DOHH2 (cell line): ENCODE results near the gene SMIM3.
"Not testable (repeated sequence)": the region's sequence is repeated elsewhere in the genome, so short reads cannot be mapped to it uniquely, and the experiment has no call there.

ENCODE experiments used
- H3F3A ChIP-seq: fragments of 200-600 bp; sonication (generic), shearing (Covaris generic); 2 replicates; pipeline ENCODE4 v1.6.0; 2016; ENCODE audit warnings: antibody characterized with exemption, mild to moderate bottlenecking; ENCODE audit not compliant: control insufficient read depth, insufficient read depth
- H3K27ac ChIP-seq: fragments of 200-600 bp; sonication (generic); 2 replicates; pipeline ENCODE4 v1.5.1; 2014; ENCODE audit warnings: low read depth, mild to moderate bottlenecking, low read length, moderate library complexity
- H3K27me3 ChIP-seq: fragments of 200-600 bp; sonication (generic); 2 replicates; pipeline ENCODE4 v1.6.1; 2014; ENCODE audit warnings: mild to moderate bottlenecking, low read length, mixed read lengths; ENCODE audit not compliant: control insufficient read depth
- H3K36me3 ChIP-seq: fragments of 200-600 bp; sonication (generic); 2 replicates; pipeline ENCODE4 v1.6.1; 2014; ENCODE audit warnings: mild to moderate bottlenecking, low read length, moderate library complexity, mixed read lengths; ENCODE audit not compliant: control insufficient read depth
- H3K4me1 ChIP-seq: fragments of 200-600 bp; sonication (generic); 2 replicates; pipeline ENCODE4 v1.6.1; 2014; ENCODE audit warnings: mild to moderate bottlenecking, low read length, mixed read lengths; ENCODE audit not compliant: control insufficient read depth
- H3K4me2 ChIP-seq: fragments of 200-600 bp; sonication (generic); 2 replicates; pipeline ENCODE4 v1.6.0; 2014; ENCODE audit warnings: mild to moderate bottlenecking, low read length, moderate library complexity
- H3K4me3 ChIP-seq: fragments of 200-600 bp; sonication (generic); 2 replicates; pipeline ENCODE4 v1.5.1; 2014; ENCODE audit warnings: mild to moderate bottlenecking, low read length, mixed read lengths
- H3K79me2 ChIP-seq: fragments of 200-600 bp; sonication (generic); 2 replicates; pipeline ENCODE4 v1.6.1; 2014; ENCODE audit warnings: mild to moderate bottlenecking, low read length, mixed read lengths; ENCODE audit not compliant: control insufficient read depth
- H3K9me2 ChIP-seq: fragments of 200-600 bp; sonication (generic); replicated peaks from 2 replicates; pipeline ENCODE4 v1.6.1; 2014; ENCODE audit warnings: mild to moderate bottlenecking, low read length, mixed read lengths; ENCODE audit not compliant: control insufficient read depth
- H3K9me3 ChIP-seq: fragments of 200-600 bp; sonication (generic); 2 replicates; pipeline ENCODE4 v1.6.1; 2014; ENCODE audit warnings: antibody characterized with exemption, low read length, mixed read lengths; ENCODE audit not compliant: control insufficient read depth, insufficient read depth
- H4K20me1 ChIP-seq: fragments of 200-600 bp; sonication (generic); 2 replicates; pipeline ENCODE4 v1.6.0; 2014; ENCODE audit warnings: low read depth, mild to moderate bottlenecking, antibody characterized with exemption, low read length, moderate library complexity; ENCODE audit not compliant: control insufficient read depth, insufficient read depth
- CTCF ChIP-seq: fragments of 200-600 bp; sonication (generic); IDR thresholded peaks from one replicate; pipeline ENCODE4 v1.5.1; 2014; ENCODE audit warnings: antibody characterized with exemption, mild to moderate bottlenecking, low read depth, low read length; ENCODE audit not compliant: poor library complexity, severe bottlenecking
- EZH2phosphoT487 ChIP-seq: fragments of 200-600 bp; sonication (generic); IDR thresholded peaks from 2 replicates; pipeline ENCODE4 v1.6.1; 2017; ENCODE audit warnings: borderline replicate concordance, mild to moderate bottlenecking, antibody characterized with exemption, low read length, moderate library complexity, mixed read lengths

The SMIM3 gene

GRCh38 chr5:150789450-150789849, 10.9 kb downstream of the SMIM3 start:
- no peaks in the 10 kb centered on the region for H3K79me2 ChIP-seq
- no peaks in the 10 kb centered on the region for H3K9me3 ChIP-seq
- H3F3A ChIP-seq = no peaks in the 10 kb centered on the region
- no peak overlapping the region for H3K4me3 ChIP-seq
- no peak overlapping the region for H3K27ac ChIP-seq
- H4K20me1 ChIP-seq = no peaks in the 10 kb centered on the region
- no peaks in the 10 kb centered on the region for H3K4me1 ChIP-seq
- TF ChIP-seq EZH2phosphoT487 = no peak
- no peak overlapping the region for H3K4me2 ChIP-seq
- H3K36me3 ChIP-seq = no peaks in the 10 kb centered on the region
- no peaks in the 10 kb centered on the region for H3K9me2 ChIP-seq
- peaks cover 18% of the 10 kb centered on the region for H3K27me3 ChIP-seq

GRCh38 chr5:150789943-150790611, 11.5 kb downstream of the SMIM3 start:
- no peak for TF ChIP-seq CTCF
- no peak for TF ChIP-seq EZH2phosphoT487
- Histone ChIP-seq H3K9me2 (no peaks in the 10 kb centered on the region), H3K79me2 (no peaks in the 10 kb centered on the region), H3K36me3 (no peaks in the 10 kb centered on the region), H3K4me2 (no peak overlapping the region), H3K4me1 (no peaks in the 10 kb centered on the region), H3K4me3 (no peak overlapping the region), H3F3A (no peaks in the 10 kb centered on the region), H4K20me1 (no peaks in the 10 kb centered on the region), H3K27ac (no peak overlapping the region), H3K9me3 (no peaks in the 10 kb centered on the region), H3K27me3 (peaks cover 18% of the 10 kb centered on the region)

GRCh38 chr5:150791536-150791935, 13.0 kb downstream of the SMIM3 start:
- Histone ChIP-seq H3K4me3 (no peak overlapping the region), H3K4me2 (no peak overlapping the region), H3K79me2 (no peaks in the 10 kb centered on the region)

GRCh38 chr5:150793423-150793888, 14.9 kb downstream of the SMIM3 start:
- peaks cover 16% of the 10 kb centered on the region for H3K27me3 ChIP-seq
- not testable (repeated sequence) for H3K9me3 ChIP-seq, H3K4me3 ChIP-seq, H3K4me2 ChIP-seq, H3F3A ChIP-seq, H3K79me2 ChIP-seq, H4K20me1 ChIP-seq, H3K4me1 ChIP-seq, H3K9me2 ChIP-seq, H3K36me3 ChIP-seq, H3K27ac ChIP-seq

More at GRCh38 chr5:150791536-150791935, 13.0 kb downstream of the SMIM3 start:
- Histone ChIP-seq H3K4me1 (no peaks in the 10 kb centered on the region), H3K27me3 (peaks cover 18% of the 10 kb centered on the region), H4K20me1 (no peaks in the 10 kb centered on the region), H3F3A (no peaks in the 10 kb centered on the region), H3K27ac (no peak overlapping the region), H3K9me2 (no peaks in the 10 kb centered on the region), H3K36me3 (no peaks in the 10 kb centered on the region), H3K9me3 (no peaks in the 10 kb centered on the region)
- TF ChIP-seq EZH2phosphoT487 (no peak), CTCF (no peak)
